Parietal lobe (tissue), 2 donors: ENCODE measurements around the gene FOSL2. TPM values are rescaled to one million over a fixed set of nuclear protein-coding genes. Genes with fewer than 3 reads are reported as not detected.

ENCODE experiments used
- small RNA-seq: library from RNA; depleted of rRNA; stranded (forward); fragments of <200 nt; gene quantifications from one replicate; pipeline ENCODE3, GENCODE V24; 2014; ENCODE audit warnings: low replicate concordance
- total RNA-seq: library from RNA; depleted of rRNA; stranded (reverse); fragments of >200 nt; gene quantifications from one replicate; pipeline ENCODE4 v1.2.3, GENCODE V29; 2014

FOSL2 gene
- 6.6 TPM for total RNA-seq

GRCh38 chr2:28392297-28393113 is at the start of gene FOSL2:
Gene FOSL2 (plus strand): TSS chr2:28392858. CDS start chr2:28393721, 863 bp downstream.

Small RNAs within 50 kb of the gene (small RNA-seq; reads per million reads assigned to genes)
- not detected for gene AC104695.3
- gene SNRPGP7, result not detected

Other genes with a start within 250 kb of the FOSL2 start
- gene PLB1, start 103.2 kb downstream of the FOSL2 start, total RNA-seq, result 4.4 TPM